GM21737 (cell line): ENCODE data around the gene SYTL4.

Experiments
- ATAC-seq: cut with Tn5 transposase; IDR thresholded peaks from one replicate; pipeline ENCODE4 v1.9.1; 2021; ENCODE audit warnings: mild to moderate bottlenecking, moderate library complexity; ENCODE audit not compliant: unreplicated experiment

Gene SYTL4

DNA sequence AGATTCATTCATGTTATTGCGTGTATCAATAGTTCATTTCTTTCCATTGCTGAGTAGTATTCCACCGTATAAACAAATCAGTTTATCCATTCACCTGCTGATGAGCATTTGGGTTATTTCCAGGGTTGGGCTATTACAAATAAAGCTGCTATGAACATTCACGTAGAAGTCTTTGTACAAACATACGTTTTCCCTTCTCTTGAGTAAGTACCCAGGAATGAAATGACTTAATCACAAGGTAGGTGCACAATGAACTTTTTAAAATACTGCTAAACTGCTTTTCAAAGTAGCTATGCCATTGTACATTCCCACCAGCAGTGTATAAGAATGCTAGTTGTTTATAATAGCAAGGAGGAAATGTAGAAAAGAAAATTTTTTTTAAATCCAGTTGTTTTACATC is 35.9 kb downstream of the SYTL4 start:
- no peak for ATAC-seq

DNA sequence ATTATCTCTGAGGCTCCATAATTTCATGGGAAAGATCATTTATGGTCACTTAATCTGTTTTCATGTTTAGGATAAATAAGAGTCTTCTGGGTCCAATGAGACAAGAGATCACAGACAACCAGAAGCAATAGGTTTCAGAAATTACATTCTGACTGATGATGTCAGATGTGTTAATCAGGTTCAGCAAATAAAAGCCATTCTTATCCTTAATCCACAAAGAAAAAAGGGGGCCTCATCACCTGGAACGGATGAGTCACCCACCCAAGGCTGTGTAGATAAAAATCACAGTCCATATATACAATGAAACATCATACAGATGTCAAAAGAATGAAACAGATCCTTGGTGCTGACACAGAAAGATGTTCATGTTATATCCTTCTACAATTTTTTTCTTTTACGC is 36.6 kb downstream of the SYTL4 start:
- no peak for ATAC-seq

DNA sequence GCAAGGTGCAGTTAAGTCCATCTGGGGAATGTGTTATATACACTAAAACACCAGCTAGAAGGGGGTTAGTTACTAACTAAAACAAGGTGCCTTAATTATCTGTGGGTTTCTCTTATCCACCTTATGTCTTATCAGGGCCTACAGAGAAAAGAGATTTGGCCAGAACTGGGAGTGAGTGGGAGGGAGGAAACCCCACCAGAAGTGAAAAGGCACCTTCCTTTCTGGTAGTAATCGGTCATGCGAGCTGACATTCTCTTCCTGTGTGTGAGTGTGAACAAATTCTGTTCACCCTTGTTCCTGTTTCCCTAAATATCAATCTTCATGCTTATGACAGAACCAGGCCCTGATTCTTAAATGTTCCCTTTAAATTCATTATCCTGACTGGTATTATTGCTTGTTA is 44.4 kb downstream of the SYTL4 start:
- peak; percentile 58 for ATAC-seq

DNA sequence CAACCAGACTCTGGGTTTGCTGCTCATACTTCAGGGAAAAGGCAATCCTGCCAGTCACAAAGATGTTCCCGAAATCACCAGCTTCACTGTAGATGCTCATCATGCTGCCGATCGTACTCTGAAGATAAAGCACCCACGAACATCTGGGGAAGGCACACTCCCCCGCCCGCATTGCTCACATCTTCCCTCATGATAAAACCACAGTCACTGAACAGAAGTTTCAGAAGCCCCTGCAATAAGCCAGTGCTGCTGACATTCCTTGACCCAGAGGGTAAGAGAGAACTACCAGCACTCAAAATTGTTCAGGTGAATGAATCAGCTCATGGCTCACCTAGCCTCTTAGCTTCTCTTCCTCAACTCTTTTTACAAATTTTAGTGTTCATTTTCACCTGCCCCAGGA is 44.8 kb downstream of the SYTL4 start:
- ATAC-seq, result peak; percentile 47

DNA sequence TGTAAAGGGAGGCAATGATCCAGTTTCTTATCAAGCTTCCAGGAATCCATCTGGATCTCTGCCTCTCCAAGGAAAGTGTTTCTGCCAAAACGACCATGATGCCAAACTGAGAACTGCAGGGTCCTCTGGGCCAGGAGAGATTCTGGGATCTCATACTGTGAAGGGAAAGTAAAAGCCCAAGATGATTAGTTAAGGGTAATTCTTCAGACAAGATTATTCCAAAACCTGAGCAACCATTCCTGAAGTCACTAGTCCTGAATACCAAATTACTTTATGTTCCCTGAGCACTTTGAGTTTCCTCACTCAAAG is 46.0 kb downstream of the SYTL4 start:
- no peak for ATAC-seq

DNA sequence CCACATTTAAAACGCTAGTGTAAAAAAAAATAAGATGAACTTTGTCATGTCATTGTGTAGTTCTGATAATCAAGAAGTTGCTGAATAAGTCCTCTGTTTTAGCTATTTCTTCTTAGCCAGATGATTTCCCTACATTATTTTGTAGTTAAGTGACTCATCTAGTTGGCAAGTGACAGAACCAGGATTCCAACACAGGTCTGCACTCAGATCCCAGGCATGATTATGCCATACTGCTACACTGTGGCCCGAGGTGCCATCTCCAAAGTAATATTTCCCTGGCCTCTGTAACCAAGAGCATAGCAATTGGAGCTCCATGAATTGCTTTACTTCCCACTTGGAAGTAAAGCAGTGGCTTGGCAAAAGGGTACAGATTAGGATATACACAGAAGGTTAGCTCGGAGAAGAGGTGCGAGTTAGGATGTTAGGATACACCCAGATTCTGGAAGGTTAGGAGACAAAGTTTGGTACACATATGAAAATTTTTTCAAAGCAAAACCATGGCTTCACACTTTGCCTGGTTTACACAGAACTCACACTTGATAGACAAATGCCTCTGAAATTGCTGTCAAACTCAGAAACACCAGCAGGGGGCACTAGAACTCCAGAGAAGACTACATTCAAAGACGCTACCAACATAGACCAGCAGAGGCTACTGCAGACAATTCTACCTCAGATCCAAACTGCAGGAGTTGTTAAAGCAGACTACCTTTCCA is 46.5 kb downstream of the SYTL4 start:
- ATAC-seq, result peak; percentile 68

DNA sequence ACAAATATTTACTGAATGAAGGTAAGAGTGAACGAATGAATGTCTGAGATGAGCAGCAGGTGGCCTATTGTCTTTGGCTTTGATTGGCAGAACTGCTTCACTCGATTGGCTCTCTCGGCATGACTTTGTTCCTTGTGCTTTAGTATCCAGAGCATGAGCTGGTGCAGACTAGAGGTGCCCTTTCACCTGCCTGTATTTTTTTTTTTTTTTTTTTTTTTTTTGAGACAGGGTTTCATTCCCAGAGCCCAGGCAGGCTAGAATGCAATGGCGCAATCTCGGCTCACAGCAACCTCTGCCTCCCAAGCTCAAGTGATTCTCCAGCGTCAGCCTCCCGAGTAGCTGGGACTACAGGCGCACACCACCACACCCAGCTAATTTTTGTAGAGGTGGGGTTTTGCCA is 49.0 kb downstream of the SYTL4 start:
- ATAC-seq, result no peak

DNA sequence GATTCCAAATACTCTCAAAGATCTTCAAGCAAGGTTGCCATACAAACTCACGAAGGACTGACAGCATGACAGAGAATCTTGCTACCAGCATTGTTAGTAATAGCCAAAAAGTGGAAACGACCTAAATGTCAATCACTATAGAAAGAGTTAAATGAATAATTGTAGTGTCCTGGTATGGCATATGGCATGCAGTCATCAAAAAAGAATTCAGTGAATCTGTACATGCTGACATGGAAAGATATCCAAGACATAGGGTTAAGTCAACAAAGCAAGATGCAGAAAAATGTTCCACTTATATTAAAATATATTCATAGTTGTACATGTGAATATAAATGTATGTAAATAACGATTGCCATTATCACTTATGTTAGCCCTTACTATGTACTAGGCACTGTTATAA is 50.3 kb downstream of the SYTL4 start:
- no peak for ATAC-seq

DNA sequence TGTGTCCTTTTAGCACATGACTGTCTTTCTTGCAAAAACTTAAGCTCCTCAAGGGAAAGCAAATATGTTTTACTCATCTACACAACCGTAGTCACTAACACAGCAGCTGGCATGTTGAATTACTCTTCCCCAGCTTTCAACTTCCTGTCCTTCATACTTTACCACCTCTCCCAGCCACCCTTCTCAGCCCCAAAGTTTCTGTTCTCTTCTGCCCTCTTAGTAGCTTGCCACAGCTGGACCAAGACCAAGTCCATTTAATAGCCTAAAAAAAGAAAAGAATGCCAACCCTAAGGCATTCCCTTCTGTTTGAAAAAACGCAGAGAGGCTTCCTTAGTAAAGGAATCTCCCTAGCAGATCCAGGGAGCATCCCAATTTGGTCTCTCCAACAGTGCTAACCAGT is 51.2 kb downstream of the SYTL4 start:
- ATAC-seq, result no peak

DNA sequence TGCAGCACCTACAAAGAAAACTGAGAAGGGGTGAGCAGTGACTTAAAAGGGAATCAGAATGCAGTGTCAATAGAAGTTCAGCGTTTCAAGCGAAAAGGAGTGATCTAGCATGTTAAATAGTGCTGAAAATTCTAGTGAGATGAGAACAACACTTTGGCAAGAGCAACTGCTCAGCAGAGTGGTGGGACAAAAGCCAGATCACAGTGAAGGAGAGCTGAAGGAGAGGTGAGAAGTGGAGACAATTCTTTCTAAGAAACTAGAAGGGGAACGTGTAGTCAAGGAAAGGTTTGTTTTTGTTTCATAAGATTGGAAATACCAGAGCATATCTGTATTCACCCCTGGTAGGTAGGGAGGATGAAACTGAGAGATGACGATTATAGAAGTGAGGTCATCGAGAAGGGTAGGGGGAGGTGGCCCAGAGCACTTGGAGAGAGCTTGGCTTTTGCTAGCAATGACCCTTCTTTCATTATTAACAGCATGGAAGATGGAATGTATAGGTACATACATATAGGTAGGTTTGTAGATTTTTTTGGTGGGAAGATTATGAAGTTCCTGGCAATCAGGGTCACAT is 54.2 kb downstream of the SYTL4 start:
- no peak for ATAC-seq

DNA sequence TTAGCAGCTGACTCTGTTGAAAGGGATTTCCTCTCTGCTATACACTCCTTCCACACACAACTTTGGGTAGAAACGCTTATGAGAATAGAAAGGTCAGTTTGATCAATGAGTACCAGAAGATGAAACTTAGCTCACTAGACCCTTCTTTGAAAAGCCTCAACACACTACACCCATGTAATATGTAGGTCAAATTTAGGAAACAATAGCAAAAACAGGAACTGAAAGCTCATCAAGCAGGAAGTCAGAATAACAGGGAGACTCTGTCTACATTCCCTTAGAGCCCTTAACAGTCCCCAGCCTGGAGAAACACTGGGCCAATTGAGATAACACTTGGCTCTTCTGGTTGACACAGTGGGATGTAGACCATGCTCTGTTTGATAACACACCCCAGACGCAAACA is 57.2 kb downstream of the SYTL4 start:
- ATAC-seq, result no peak

DNA sequence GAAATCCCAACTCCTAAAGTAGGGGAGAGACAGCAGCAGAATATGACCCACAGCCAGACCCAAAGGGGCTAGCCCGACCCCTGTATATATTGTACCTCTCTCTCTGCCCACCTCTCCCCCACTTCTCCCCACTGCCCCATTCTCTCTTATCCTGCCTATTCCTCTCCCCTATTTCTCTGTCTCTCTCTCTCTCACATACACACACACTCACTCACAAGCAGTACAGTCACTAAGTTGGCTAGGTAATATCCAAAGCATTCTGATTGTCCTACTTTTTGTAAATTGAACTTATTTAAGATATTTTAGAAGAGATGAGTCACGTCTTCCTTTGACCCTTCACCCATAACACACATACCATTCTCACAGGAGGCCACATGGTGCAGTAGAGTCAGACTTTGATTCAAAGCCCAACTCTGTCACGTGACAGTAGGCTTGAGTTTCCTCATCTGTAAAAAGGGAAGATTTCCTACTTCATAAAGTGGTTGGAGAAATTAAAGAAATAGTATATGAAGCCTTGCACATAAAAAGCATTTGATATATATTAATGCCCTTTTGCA is 58.4 kb downstream of the SYTL4 start:
- no peak for ATAC-seq

DNA sequence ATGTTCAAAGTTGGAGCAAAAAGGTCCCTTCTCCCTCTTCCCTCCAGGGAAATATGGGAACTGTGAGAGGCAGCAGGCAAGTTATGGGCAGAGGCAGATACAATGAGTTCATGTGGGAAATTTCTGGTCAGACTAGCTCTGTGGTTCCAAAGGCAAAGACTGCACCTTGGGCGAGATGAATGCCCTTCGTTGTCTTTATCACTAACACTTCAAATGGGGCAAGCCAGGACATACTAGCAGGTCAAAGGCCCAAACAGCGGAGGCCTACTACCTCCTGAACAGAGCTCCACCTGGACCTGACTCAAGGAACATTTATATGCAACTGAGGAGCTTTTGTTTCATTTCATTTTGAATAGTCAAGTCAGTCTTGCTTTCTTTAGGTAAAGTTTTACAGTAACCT is 59.0 kb downstream of the SYTL4 start:
- ATAC-seq, result no peak

DNA sequence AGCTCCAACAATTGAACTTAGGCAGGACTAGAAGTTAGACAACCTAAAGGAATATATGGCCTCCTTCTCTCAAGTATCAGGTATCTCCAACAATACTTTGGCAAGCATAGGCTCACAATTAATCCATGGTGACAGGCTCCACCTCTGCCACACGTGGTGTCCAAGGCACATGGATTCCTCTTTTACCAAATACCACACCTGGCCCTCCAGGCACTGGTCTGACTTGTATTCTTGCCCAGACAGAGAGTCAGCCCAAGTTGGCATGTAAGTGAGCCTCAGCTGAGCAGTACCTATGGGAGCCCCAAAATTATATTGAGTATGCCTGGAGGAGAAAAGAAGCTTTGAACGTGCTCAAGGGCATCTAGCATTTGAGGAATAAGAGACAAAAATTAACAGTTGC is 68.3 kb downstream of the SYTL4 start:
- ATAC-seq, result no peak

DNA sequence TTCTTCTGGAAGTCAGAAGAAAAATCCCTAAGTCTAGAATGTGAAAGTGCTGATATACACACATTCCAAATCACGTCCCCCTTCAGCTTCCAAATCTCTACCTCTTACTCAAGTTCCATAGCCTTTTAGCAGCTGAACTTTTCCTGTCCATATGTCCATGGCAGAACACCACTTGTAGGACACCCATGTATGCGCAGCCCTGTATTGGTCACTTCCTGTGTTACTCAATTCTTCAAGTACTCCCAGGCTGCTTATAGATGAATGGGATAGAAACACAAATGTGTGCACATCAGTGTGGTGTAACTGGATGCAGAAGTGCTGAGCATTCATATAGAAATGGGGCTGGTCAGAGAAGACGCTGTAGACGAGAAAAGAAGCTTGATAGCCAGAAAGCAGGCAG is 69.1 kb downstream of the SYTL4 start:
- no peak for ATAC-seq

DNA sequence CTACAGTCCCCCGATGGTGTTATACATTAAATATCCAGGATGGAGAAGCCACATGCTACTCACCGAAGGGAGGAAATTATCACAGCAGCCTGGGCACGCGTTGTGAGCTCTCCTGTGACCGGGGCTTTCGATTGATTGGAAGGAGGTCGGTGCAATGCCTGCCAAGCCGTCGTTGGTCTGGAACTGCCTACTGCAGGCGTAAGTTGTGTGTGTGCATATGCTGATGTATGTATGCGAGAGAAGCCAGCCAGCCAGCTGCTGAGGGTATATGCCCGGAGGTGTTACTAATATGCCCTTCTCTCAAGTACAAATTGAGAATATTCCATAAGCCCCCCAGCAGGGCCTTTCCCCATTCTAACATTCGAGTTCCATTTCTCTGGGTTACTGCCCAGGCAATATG is 69.8 kb downstream of the SYTL4 start:
- ATAC-seq, result no peak

DNA sequence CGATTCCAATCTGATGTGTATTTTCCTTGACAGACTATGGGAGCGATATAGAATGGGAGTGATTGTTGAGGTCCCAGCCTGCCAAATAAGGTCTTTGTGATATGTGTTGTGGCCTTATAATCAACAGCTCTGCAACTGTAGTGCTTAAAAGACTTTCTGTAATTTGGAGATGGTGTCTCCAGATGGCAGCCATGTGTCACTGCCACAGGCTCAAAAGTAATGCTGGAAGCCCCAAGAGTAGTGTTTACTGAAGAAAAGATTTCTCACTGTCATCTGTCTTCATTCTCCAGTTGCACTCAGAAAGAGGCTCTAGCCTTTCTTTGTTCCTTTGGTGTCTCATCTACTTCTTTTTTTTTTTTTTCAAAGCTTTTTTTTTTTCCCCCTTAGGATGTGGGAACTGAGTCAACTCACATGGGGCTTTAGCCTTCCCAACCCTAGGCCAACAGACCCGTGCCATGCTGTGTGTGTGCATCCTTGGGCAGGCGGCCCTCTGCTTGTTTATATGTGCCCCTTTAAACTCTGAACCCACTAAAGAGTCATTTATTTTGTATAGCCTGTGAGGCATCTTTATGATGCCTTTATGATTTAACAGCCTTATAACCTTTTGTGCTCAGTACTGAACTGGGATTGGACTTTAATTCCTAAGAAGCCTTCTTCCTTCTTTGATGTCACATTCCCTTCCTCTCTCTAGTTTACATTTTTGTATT is 72.3 kb downstream of the SYTL4 start:
- no peak for ATAC-seq

DNA sequence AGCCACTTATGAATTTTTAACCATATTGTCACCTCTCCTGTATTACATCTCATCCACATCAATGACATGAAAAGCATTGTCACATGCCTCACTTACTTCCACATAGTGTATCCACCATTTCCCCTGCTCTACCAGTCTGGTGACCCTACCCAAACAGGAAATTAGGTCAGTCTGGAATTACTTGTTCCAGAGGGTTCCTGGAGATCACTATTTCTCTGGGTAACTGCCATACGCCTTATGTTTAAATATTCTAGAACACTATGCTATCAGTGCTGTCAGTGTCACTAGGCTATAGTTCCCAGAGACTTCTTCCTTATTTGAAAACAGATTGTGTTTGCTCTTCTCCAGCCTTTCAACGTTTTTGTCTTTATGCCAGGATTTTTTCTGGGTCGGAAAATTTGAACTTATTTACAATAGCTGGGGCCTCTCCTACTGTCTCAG is 73.0 kb downstream of the SYTL4 start:
- no peak for ATAC-seq

DNA sequence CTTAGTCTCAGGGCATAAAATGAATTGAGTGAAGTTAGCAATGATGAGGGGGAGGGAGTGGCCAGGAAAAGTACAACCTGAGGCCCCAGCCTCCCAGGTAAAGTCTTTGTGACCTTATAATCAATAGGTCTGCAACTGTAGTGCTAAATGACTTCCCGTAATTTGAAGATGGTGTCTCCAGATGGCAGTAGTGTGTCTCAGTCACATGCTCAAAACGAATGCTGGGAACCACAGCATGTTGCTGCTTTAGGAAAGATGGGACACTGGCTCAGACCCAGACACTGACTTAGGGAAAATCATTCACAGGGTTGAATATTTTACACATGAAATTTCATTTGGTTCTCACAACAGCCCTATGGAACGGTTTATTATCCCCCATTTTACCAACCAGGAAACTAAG is 77.7 kb downstream of the SYTL4 start:
- ATAC-seq, result no peak

DNA sequence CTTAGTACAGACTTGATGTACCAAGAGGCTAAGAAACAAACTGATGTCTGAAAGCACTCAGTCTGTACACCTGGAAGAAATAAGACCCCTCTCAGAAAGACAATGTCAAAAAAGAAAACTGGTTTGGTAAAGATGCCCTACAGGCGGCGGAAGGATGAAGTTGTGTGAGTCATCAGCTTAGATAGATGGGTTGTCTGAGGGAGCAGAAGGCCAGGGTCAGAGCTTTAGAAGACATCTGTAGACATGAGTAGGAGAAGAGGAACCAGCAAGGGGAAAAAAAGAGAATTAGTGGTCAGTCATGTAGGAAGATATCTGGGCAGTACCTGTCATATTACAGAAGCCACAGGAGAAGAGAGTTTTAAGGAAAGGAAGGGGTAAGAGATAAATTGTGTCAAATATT is 79.7 kb downstream of the SYTL4 start:
- no peak for ATAC-seq

DNA sequence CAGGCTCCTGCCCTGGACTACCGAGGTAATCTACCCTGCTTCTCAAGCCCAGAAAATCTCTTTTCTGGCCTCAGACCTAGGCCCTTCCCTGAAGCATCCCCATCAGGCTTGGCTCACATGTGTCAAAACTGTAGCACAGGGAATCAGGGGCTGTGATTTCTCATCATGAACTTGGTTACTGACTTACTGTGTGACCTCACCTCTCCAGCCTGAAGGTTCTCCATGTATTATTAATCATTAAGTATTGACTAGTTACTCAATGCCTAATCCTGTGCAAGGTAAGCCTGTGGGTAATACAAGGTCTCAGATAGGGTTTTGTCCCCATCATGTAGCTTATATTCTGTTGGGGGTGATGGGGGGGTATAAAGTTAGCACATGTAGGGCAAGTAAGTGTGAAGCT is 81.1 kb downstream of the SYTL4 start:
- no peak for ATAC-seq
